GM18907 (cell line): ENCODE results near the gene PHRF1.

ENCODE experiments used
- ATAC-seq: cut with Tn5 transposase; IDR thresholded peaks from one replicate; pipeline ENCODE4 v1.9.1; 2021; ENCODE audit warnings: mild to moderate bottlenecking, moderate library complexity; ENCODE audit not compliant: unreplicated experiment

PHRF1 gene

DNA sequence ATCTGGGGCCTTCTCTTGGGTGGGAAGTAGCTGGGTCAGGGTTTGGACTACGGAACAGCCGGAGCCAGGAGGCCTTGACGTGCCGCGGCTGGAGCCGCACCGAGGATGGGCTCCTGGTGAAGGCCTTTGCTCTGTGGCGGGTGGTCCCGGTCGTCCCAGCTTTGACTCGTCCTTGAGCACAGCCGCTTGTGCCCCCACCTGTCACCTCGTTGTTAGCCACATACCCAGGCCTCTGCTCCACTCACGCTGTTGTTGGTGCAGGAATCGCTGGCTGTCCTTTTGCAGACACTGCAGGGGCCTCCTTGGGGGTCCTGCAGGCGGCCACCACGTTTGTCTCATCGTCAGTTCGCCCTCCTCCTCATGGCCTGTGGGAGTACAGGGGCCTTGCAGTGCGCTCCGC is 17.1 kb downstream of the PHRF1 start:
- no peak for ATAC-seq

DNA sequence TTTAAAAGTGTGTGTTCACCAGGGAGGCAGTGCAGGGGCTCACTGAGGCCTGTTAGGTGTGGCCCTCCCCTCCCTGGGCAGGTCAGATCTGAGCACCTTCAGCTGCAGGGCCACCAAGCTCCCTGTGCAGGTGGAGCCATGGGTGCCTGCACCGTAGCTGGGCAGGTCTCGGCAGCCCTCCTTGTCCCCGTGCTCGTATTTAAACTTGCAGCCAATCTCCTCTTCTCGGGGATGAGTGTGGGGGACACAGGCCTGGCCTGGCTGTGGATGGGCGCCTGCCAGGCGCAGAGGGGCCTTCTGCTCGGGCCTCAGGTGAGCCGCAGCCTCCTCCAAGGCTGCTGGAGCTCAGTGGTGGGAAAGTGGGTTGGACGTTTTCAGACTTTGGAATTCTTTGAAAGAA is 19.1 kb downstream of the PHRF1 start:
- no peak for ATAC-seq

DNA sequence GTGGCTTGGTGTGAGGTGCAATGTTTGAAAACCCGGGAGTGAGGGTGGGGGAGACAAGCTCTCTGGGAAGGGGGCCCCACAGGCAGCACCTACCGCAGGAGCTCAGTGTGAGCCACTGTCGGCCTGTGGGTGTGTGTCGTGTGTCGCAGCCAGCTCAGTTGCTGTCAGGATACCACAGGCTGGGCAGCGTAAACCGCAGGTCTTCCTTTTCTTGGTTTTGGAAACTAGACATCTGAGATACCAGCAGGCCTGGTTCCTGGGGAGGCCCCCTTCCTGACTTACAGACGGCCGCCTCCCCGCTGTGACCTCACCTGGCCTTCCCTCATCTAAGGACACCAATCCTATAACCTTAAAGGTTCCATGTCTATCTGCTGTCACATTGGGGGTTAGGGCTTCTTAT is 20.1 kb downstream of the PHRF1 start:
- ATAC-seq: no peak

DNA sequence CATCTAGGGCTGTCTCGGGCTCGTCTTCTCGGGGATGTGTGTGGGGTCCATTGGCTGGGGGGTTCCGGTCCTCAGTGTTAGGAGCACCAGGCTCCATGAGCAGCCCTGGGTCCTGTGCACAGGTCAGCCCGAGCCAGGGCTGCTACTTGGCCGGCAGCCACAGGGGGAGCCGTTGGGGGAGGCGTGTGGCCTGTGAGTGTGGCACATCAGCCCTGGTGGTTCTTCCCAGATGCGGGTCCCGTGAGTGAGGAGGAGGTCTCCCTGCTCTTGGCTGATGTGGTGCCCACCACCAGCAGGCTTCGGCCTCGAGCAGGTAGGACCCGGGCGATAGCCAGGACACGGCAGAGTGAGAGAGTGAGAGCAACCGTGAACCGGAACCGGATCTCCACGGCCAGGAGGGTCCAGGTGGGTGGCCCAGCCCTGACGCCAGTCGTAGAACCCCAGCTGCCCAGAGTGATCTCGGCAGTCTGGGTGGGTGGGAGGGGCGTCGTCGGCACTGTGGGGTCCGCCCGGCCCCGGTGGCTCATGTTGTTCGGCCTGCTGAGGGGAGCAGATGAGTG is 21.0 kb downstream of the PHRF1 start:
- ATAC-seq: no peak

DNA sequence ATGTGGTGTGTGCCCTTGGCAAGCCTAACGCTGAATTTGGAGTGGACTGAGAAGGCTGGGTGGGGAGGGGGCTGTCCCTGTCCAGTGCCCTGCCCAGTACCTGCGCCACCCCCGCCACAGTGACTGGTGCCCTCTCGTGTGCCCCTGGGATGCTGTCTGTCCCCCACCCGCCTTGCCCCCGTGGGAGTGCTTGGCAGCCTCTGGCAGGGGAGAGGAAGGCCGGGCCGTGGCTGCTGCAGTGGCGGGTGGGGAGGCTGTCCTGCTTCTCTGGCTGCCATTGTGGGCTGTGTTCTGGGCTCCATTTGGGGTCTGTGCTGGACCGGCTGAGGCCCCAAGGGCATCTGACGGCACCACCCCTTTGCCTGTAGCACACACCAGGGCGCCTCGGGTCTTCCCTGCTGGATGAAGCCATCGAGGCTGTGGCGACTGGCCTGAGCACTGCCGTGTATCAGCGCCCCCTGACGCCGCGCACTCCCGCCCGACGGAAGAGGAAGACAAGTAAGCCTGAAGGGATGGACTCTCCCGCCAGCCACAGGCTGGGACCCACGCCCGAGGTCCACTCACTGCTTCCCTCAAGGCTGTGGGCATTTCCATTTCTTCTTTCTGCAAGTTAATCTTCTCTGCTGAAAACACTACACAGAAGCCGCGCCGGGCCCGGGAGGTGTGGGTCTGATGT is 21.9 kb downstream of the PHRF1 start:
- no peak for ATAC-seq

DNA sequence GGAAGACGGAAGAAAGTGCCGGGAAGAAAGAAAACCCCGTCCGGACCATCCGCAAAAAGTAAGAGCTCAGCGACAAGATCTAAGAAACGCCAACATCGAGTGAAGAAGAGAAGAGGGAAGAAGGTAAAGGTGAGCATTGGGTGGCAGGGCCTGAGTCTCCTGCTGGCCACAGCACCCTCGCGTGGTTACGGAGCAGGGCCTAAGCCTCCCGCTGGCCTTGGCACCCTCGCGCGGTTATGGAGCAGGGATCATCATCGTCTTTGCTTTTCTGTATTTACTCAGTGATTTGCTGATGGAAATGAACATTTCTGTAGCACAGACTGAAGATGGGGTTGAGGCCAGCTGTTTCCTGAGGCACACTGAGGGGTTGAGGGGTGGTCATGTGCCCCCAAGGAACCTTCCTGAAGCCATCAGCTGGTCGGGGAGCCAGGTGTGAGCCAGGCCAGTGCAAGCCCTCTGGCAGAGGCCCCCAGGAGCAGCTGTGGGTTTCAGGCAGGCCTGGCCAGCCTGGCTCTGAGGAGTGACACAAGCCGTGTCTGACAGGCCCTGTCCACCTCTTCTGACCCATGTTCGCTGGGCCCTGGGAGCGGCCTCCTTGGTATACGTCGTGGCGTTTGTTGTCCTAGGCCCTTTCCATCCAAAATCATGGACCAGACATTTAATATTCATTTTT is 25.4 kb downstream of the PHRF1 start:
- ATAC-seq: no peak

DNA sequence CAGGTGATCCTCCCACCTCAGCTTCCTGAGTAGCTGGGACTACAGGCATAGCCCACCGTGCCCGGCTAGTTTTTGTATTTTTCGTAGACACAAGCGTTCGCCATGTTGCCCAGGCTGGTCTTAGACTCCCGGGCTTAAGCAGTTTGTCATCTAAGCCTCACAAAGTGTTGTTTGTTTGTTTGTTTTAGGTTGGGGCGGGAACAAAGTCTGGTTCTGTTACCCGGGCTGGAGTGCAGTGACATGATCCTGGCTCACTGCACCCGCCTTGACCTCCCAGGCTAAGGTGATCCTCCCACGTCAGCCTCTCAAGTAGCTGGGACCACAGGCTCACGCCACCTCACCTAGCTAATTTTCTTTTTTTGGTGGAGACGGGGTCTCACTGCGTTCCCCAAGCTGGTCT is 26.9 kb downstream of the PHRF1 start:
- ATAC-seq: no peak

DNA sequence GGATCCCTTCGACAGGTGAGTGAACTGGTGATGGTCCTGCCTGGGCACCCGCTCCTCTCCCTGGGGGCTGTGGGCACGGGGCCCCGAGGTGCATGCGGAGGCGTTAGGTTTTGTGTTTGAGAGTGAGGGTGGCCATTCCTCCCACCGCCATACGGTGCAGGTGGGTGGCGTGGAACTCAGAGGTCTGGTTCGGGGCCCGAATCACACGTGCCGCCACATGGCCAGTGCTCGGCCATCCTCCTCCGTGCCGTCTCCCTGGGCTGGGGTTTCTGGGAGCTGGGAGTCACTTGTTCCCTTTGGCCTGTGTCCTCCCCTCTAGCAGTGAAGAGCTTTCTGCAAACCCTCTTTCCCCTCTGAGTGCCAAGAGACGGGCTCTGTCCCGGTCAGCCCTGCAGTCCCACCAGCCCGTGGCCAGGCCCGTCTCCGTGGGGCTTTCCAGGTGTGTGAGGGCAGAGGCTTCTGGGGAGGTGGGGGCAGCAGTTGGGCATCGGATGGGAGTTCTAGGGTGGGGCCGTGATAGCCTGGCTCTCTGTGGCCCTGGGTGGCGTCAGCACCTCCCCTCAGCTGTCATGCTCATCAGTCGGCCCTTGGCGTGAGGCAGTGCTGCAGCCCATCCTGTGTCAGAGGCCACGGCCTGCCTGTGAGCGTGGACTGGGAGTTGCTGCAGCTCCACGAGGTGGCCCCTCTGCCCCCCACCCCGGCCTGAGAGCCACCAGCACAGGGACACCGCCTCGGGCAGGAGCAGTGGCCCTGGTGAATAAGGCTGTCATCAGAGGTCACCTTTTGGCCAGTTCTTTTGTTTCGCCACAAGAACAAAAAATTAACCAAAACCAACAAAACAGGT is 29.2 kb downstream of the PHRF1 start:
- ATAC-seq: no peak

DNA sequence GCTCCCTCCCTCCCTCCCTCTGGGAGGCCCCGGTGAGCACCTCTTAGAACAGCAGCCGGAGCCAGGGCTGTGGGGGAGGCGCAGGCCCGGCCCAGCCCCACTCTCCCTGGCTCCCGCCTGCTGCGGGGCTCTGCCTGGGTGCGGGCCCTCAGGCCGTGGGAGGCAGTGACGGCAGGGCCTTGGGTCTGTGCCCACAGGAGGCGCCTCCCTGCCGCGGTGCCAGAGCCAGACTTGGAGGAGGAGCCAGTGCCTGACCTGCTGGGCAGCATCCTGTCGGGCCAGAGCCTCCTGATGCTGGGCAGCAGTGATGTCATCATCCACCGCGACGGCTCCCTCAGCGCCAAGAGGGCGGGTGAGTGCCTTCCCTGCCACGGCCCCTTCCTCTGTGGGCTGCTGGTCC is 30.0 kb downstream of the PHRF1 start:
- no peak for ATAC-seq

DNA sequence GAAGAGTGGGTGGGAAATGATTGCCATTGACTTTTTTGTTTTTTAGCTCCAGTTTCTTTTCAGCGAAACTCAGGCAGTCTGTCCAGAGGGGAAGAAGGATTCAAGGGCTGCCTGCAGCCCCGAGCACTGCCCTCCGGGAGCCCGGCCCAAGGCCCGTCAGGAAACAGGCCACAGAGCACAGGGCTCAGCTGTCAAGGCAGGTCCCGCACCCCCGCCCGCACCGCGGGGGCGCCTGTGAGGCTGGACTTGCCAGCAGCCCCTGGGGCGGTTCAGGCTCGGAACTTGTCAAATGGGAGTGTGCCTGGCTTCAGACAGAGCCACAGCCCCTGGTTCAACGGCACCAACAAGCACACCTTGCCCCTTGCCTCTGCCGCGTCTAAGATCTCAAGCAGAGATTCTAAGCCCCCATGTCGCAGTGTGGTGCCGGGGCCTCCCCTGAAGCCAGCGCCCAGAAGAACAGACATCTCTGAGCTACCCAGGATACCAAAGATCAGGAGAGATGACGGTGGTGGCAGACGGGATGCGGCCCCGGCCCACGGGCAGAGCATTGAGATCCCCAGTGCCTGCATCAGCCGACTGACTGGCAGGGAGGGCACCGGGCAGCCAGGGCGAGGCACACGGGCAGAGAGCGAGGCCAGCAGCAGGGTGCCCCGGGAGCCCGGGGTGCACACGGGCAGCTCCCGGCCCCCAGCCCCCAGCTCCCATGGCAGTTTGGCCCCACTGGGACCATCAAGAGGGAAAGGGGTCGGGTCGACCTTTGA is 30.9 kb downstream of the PHRF1 start:
- no peak for ATAC-seq

DNA sequence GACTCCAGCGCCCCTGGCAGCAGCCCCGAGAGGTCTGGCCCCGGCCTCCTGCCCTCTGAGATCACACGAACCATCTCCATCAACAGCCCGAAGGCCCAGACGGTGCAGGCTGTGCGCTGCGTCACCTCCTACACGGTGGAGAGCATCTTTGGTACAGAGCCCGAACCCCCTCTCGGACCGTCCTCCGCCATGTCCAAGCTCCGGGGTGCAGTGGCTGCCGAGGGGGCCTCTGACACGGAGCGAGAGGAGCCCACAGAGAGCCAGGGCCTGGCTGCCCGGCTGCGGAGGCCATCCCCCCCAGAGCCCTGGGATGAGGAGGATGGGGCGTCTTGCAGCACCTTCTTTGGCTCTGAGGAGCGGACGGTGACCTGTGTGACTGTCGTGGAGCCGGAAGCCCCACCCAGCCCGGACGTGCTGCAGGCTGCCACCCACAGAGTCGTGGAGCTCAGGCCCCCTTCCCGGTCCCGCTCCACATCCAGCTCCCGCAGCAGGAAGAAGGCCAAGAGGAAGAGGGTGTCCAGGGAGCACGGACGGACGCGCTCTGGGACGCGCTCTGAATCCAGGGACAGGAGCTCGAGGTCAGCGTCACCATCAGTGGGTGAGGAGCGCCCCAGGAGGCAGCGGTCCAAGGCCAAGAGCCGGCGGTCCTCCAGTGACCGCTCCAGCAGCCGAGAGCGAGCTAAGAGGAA is 31.8 kb downstream of the PHRF1 start:
- ATAC-seq: no peak

DNA sequence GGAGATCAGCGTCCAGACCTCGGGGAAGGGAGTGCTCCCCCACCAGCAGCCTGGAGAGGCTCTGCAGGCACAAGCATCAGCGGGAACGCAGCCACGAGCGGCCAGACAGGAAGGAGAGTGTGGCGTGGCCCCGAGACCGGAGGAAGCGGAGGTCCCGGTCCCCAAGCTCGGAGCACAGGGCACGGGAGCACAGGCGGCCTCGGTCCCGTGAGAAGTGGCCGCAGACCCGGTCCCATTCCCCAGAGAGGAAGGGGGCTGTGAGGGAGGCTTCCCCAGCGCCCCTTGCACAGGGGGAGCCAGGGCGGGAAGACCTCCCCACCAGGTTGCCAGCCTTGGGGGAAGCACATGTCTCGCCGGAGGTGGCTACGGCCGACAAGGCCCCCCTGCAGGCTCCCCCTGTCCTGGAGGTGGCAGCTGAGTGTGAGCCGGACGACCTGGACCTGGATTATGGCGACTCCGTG is 32.6 kb downstream of the PHRF1 start:
- no peak for ATAC-seq

DNA sequence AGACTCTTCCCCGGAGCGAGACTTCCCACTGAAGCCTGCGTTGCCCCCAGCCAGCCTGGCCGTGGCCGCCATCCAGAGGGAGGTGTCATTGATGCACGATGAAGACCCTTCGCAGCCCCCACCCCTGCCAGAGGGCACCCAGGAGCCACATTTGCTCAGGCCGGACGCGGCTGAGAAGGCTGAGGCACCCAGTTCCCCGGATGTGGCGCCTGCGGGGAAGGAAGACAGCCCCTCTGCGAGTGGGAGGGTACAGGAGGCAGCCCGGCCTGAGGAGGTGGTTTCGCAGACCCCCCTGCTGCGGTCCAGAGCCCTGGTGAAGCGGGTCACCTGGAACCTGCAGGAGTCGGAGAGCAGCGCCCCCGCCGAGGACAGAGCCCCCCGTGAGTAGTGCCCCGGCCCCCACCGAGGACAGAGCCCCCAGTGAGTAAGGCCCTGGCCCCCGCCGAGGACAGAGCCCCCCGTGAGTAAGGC is 33.1 kb downstream of the PHRF1 start:
- no peak for ATAC-seq

DNA sequence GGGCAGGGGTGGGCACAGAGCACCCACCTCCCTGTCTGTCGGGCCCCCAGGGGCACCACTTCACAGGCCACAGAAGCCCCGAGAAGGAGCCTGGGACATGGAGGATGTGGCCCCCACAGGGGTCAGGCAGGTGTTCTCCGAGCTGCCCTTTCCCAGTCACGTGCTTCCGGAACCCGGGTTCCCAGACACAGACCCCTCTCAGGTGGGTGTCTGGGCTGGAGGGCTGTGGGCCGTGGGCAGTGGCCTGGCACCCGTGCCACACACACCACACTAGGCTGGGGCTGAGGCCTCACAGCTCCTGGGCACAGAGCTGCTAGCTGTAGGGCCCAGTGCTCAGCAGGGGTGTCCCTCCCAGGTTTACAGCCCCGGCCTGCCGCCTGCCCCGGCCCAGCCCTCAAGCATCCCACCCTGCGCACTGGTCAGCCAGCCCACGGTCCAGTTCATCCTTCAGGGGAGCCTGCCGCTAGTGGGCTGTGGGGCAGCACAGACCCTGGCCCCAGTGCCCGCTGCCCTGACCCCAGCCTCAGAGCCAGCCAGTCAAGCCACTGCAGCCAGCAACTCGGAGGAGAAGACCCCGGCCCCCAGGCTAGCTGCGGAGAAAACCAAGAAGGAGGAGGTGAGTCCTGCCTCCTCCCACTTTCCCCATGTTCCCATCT is 34.0 kb downstream of the PHRF1 start:
- ATAC-seq: no peak

DNA sequence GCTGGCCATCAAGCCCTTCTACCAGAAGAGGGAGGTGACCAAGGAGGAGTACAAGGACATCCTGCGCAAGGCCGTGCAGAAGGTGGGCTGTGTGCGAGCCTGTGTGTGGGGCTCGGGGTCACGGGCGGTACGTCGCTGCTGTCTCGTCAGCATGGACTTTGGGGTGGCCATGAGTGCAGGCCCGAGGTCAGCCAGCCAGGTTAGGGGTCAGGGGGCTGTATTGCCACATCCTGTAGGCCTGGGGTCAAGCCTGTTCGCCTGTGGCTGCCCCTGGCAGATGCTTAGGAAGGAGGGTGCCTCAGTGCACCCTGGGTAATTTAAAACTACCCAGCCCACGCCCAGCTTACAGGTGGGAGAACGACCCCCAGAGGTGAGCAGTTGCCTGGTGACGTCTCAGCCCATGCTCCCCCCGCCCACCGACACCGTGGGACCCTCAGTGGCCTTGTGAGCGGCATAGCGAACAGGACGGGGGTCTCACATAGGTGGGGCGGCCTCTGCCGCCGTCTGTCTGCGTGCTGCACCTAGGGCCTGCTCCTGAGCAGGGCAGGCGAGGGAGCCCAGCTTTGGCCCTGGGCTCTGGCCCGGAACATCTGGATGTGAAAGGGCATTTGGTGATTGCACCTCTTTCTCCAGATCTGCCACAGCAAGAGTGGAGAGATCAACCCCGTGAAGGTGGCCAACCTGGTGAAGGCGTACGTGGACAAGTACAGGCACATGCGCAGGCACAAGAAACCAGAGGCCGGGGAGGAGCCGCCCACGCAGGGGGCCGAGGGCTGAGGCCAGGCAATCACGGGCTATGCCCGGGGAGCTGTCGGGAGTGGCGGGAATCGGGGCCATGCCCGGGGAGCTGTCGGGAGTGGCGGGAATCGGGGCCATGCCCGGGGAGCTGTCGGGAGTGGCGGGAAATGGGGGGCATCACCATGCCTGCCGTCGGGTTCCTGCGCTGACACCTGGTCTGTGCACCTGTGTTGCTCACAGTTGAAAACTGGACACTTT is 35.0 kb downstream of the PHRF1 start:
- ATAC-seq: no peak

DNA sequence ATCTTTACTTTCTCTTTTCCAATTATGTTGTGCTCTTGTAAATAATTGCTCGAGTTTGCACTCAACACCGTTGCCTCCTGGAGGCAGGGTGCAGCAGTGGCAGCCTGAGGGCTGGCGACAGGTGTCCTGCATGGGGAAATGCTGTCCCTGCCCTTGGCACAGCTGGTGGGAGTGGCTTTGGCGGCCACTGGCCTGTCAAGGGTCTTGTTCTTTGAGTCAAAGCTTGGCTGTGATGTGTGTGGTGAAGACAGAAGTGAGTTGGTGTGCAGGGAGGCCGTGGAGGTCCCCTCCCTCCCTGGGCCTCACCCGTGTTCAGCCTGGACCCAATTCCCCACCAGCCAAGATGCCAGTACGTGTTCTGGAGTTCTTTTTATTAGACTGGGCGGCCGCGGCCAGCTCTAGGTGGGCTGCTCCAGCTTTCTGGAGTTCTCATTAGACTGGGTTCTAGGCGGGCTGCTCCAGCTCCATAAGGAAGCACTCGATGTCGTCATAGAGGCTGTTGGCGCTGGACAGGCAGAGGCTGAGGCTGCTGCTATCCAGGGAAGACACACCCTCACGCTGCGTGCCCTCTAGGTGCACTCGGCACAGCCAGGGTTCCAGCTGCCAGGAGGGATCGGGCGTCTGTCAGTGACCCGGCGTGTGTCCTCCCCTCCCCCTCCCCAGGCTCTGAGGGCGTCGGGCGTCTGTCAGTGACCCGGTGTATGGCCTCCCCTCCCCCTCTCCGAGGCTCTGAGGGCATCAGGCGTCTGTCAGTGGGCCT is 36.1 kb downstream of the PHRF1 start:
- no peak for ATAC-seq

DNA sequence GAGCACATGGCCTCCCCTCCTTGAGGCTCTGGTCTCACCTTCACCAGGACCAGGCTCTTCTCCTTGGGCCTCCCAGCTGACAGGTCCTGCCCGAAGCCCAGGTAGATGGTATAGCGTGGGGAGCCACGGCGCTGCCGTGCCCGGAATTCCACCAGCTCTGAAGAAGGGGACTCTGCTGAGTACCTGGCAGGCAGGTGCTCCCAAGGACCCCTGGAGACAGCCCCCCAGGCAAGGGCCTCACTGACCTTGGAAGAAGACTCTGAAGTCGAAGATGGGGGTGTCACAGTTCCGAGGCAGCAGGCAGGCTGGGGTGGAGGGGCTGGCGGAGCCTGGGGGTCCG is 36.7 kb downstream of the PHRF1 start:
- ATAC-seq: no peak
